Kidney glomerular epithelial cell (primary cell): ENCODE measurements around the gene CNTNAP2.

Experiments used
- DNase-seq: peaks from one replicate; lab custom pipeline; 2025; lab: John Stamatoyannopoulos, UW

CNTNAP2 gene

DNA sequence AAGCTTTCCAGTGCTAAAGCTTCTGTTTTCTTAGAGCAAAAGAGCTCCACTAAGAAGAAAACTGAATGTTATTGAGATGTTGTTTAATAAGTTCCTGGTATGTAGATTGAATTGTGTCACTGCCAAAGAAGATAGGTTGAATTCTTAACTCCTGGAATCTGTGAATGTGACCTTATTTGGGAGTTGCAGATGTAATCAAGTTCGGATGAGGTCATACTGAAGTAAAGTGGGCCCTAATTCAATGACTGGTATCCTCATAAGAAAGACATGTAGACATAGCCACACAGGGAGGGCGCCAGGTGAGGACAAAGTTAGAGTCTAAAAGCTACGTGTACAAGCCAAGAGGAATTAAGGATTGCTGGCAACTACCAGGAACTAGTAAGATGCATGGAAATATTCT lies 1741.8 kb downstream of the CNTNAP2 start:
- no peak for DNase-seq

DNA sequence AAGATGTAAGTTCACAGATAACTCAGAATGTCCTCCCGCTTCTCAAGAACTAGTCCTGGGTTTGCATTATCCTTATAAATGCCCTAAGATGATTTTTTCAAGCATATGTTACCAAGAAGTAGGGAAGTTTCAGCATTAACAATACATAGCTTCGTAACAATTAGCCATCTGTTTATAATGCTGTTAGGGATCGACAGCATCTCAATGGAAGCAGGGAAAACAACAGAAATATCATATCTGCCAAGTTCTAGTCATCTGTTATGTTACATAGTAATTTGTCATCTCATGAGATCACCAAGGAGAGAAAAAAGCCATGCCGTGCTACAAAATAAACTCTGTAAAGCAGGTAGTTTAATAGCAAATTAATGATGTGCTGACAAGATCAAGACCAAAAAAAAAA lies 1742.4 kb downstream of the CNTNAP2 start:
- no peak for DNase-seq

DNA sequence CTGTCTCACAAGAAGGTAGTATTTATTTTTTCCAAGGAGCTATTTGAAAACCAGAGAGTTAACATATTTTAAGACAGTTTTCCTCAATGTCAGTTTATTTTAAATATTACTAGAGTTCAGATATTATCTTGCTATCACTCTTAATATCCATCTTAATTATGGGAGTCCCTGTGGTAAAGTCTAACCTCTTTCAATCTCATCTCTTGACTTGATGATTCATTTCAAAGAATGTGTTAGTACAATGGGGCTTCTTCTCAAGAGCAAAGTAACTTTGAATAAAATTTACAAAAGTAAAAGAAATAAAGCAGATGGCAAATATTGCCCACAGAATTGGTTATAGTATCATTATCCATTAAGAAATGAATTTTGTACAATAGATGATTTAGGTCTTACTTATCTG lies 1742.9 kb downstream of the CNTNAP2 start:
- no peak for DNase-seq

DNA sequence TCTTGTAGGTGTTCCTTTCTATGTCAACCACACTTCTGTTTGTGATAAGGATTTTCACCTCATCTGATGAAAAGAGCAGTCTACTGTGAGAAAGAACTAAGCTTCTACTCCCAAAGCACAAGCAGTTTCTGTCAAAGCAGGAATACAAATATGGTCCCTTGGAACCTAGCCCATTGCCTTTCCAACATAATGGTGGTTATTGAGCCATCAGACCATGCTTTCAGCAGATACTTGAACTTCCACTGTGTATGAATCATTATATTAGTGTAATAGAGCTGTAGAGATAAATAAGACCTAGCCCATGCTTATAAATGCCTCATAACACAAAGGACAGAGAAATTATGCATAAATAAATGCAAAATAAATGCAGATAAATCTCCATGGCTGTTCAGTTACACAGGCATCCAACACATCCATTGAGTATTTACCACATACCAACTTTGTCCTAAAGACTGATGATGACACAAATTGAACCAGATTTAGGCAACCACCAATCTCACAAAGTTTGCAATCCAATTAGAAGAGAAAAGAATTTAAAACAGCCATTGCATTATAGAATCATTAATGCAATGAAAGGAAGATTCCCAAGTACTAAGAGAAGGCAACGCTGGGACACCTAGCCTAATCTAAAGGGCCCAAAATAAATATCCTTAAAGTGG lies 1744.6 kb downstream of the CNTNAP2 start:
- no peak for DNase-seq

DNA sequence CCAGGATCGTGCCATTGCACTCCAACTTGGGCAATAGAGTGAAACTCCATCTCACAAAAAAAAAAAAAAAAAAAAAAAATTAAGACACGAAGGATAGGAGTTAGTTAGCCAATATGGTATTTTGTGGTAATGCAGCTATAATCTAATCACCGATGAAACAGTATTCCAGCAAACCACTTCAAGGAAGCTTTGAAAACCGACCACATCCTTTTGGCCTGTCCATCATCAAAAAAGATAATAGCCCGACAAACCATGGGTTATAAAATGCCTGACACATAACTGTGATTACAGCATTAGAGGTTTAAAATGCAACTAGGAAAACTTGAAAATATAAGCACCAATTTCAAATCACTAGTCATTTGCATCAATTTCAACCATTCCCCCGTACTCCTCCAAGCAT lies 1745.3 kb downstream of the CNTNAP2 start:
- DNase-seq, result no peak

DNA sequence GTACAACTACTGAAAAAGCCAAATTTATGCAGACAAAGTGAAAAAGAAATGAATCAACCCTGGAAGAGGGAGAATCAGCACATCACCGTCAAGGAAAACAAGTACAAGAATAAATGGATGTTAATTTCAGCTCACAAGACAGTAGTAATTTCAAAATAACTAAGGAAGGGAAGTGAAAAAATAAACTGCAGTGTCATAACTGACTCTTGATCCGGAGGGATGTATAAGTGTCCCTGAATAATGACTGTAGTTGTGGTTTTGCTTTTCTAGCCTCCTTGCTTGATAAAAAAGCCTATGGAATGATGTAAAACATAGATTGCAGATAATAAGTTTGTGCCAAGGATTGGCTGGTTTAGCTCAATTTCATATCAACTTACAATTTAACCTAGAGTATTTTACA lies 1752.9 kb downstream of the CNTNAP2 start:
- DNase-seq, result no peak

DNA sequence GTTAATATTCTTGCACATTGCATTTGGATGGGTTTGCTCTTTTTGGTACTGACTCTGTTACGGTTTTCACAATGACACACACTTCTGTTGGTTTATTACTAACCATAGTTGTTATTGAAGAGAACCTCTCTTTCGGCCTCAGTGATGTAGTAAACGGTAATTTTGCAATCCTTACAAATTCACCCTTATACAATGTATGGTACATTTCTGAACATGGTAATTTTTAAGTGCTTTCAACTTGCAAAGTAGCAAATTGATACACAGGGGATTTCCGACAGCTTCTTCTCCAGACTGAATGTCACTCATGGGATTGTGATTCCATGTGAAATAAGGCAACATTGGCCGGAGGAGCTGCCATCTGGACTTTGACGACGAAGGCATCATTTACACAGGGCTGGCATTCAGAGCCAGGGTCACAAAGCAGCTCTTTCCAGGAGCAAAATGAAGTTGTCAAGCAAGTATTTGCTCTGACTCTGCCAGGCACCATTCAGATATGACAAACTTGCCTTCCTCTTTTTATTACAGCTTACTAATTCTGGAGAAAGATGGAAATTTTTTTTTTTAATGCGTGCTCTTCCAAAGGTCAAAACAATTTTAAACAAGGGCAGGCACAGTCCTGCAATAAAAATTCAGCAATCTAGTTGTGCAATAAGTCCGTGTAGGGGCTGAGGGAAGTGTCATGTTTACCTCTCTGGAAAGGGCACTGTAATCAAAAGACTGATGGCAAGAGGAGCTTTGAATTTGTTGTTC lies 1762.5 kb downstream of the CNTNAP2 start:
- no peak for DNase-seq

DNA sequence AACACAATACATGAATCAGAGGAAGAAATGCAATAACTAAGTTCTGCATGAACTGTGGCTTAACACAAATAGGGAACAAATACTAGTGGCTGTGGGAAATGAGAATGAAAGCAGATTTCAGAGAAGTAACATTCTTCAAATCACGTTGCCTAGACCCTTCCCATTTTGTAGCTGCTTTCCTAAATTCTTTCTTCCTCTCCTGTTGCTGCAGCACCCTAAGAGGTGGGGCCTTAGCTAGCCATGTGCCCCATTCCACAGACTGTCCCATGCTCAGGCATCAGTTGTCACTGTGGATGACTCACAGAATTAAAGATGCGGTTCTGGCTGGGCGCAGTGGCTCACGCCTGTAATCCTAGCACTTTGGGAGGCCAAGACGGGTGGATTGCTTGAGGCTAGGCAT lies 1769.3 kb downstream of the CNTNAP2 start:
- no peak for DNase-seq

DNA sequence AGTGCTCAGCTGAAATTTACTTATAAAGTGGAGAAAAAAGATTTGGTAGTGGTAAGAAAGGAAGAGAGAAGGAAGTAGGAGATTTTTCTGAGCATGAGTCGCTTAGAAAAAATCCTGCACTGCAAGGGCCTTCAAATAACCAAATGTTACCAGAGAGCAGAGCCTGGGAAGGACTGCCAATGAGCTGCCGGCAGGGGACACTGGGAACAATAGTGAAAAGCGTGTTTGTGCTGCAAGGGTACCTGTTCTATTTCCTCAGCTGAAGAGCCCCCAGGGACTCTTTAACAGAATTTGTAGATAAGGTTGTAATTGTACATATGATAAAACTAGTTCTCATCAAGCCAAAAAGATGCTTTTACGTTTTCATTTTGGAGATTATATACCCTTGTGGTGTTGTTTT lies 1777.7 kb downstream of the CNTNAP2 start:
- DNase-seq, result no peak

DNA sequence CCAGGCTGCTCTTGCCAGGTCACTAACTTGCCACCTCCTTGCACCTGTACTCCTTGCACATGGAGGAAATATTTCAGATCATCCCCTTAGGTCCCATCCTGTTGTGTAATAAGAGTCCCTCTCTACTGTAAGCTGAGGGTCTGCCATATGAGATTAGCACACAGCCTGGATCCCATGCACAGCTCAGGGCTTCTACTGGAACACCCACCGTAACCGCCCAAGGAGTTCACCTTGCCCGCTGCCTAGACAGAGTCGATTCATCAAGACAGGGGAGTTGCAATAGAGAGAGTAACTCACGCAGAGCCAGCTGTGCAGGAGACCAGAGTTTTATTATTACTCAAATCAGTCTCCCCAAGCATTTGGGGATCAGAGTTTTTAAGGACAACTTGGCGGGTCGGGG lies 1779.5 kb downstream of the CNTNAP2 start:
- DNase-seq, result no peak

DNA sequence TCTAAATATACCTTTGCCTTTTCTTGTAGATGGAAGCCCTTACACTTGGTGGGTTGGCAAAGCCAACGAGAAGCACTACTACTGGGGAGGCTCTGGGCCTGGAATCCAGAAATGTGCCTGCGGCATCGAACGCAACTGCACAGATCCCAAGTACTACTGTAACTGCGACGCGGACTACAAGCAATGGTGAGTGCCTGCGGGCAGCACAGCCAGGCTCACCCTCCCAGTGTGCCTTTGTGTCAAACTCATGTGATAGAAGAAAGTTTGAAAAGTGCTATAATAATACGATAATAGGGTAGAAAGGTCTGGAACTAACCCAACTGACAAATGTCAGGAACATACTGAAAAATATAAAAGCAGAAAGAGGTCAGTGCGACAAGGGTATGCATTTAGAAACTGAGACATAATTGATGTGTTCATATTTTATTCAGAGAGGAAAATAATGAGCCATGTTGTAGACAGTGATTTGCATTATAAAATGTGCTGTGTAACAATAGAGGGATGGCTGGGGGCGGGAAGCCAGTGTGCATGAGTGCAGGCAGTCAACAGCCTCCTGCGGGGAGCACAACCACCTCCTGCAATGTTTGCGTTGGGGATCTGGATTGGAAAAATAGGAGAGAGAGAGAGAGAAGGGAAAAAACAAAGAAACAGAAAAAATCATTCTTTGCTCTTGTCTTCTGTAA lies 1787.1 kb downstream of the CNTNAP2 start:
- DNase-seq, result no peak

DNA sequence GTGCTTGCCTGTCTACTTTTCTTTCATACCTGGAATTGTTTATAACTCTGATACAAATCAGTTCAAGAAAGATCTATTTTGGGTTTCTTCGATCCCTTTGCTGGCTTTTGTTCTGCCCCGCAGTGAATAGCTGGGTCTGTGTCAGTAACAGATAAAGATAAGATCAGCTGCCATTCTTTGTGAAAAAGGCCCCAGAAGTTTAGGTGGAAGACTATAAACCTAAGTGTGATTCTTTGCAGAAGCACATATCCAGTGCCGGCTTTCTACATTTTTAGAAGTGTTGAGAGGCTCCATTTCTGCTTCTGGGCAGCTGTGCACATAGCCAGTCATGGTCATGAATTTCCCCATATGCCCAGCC lies 1787.6 kb downstream of the CNTNAP2 start:
- no peak for DNase-seq

DNA sequence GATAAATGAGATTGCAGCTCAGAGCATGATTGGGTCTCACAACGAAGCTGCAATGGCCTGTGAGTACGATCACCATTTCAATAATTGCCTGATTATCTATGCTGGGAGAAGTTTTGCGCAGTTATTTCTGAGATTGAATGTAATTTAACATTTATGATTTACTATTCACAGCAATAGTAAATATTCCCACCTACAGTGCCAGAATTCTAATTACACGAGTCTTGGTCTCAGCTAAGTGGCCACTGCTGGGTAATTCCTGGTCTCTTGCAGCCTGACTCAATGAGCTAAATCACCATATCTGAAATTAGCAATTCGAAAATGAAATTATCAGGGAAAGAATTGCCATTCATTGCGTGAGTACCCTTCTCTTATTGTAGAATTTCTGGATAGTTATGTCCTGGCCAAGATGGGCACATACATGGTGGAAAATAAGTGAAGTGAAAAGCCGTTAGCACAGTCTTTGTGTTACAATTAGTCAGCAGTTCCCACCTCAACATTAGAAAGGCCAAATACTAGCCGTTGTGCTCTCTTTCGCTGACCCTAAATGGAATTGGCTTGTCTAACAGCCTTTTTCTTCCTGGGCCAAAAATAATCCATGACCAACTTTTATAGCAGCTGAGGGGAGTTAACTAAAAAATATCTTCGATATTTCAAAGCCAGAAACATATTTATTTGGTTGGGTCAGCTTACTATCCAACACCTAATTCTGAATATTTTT lies 1793.0 kb downstream of the CNTNAP2 start:
- no peak for DNase-seq

DNA sequence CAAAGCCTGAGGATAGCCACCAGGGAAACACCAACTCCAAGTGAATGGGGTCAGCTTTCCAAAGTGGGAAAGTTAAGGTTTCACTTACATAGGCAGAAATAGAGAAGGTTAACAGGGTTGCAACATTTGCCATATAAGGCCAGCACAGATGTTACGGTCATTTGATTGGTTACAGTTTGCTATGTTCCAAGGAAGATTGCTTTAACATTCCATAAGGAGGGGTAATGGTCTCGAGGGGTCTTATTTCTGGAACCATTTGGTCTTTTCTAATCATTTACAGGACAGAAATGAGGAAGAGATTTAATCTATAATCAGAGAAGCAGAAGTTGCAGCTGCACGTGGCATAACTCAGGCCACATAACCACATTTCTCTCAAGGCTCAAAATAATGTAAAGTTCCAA lies 1794.6 kb downstream of the CNTNAP2 start:
- no peak for DNase-seq

DNA sequence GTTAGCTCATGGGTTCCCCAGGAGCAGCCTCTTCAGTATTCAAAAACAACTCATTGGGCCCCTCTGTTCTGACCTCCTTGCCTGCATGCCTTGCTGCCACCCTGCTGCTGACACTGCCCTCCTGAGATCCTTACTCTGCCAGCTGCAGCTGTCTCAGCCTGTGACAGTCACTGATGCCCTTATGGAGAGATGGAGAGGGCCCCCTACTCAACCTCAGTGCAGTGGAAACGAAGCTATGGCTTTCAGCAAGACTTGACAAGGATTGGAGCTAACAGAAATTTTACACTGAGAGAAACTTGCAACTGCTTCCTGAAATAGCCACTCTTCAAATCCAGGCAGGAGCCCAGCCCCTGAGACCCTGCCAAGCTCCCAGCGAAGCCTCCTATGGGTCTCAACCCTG lies 1795.7 kb downstream of the CNTNAP2 start:
- no peak for DNase-seq

DNA sequence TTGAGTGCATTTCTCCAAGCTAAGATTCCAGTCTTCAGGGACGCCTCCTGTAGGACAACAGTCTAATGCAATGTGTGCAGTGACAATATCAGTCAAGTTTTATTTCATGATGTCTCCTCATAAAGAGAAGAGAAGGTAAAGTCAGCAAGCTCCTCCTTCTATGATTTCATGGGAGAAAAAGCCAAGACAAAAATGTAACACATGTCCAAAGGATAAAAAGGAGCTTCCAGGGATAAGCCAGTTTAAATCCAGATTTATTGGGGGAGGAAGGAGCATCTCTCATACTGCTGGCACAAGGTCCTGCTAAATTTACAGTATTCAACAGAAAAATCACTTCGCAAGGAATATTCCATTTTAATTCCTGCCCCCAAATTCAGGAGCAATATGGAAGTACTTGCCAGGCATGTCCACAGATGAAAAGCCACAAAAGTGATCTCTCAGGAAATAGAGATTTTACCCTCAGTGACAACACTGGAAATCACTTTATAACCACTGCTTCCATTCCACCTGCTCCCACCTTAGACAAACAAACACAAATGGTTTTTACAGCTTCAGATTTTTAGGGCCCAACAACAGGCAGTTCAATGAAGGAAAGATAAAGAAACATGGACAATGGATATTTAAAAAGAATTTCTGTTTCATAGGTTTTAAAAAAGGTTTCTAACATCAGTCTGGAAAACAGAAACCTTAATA lies 1796.5 kb downstream of the CNTNAP2 start:
- no peak for DNase-seq

DNA sequence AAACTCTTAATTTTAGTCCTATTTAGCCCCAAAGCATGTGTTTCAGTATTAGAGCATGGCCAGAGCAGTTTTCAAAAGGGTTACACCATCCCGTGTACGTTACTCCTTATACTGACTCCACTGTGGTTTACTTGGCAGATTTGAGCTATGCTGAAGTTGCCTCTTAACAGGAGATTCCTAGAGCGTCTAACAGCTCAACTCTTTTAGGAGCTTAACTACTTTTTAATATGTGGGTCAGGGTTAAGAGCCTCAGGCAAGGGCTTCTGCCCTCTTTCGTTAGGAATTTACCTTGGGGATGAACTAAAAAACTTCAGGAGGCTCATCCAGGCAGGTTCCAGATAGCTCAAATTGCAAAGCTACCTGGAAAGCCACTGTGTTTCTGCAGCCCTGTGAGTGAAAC lies 1799.2 kb downstream of the CNTNAP2 start:
- no peak for DNase-seq

DNA sequence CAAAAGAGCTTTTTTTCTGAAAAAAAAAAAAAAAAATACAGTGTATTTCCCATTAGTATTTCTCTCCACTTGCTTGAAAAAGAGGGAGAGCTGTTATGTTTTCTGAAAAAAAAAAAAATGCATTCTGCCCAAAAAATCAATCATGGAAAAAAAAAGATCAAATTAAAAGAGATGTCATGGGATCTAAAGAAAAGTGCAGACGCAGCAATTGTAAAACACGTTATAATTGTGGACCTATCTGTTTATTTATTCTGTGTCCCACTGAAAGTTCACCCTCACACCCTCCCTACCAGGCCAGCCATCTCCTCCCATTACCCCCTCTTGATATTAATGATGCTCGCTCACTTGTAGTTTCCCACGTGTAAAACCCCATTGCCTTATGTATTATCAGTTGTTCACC lies 1800.0 kb downstream of the CNTNAP2 start:
- DNase-seq, result no peak

DNA sequence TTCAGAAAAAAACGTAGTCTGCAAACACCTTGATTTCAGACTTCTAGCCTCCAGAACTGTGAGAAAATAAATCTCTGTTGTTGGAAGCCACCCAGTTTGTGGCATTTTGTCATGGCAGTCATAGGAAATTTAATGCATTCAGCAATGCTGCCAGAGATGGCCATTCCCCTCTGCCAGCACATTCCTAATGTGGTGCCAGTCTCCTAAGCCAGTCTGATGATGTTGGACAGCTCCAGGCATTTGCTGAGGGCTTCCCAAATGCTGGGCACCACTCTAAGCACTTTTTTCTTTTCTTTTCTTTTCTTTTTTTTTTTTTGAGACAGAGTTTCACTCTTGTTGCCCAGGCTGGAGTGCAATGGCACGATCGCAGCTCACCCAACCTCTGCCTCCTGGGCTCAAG lies 1807.2 kb downstream of the CNTNAP2 start:
- DNase-seq, result no peak

DNA sequence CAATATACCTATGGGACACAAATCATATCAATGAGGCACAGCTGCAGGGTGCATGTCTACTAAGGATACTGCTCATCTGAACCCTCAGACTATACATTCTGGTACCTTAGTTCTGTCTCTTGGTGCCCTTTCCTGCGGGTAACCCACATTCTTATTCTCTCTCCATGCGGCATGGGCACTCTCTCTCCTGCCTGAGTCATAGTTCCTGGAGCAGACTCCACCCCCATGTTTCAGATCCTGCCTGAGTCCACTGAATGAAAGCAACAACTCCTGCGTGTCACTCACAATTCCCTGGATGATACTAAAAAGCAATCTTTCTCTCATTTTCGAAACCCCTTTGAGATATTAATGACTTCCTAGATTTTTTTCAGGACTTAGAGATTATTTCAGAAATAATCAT lies 1820.8 kb downstream of the CNTNAP2 start:
- no peak for DNase-seq

DNA sequence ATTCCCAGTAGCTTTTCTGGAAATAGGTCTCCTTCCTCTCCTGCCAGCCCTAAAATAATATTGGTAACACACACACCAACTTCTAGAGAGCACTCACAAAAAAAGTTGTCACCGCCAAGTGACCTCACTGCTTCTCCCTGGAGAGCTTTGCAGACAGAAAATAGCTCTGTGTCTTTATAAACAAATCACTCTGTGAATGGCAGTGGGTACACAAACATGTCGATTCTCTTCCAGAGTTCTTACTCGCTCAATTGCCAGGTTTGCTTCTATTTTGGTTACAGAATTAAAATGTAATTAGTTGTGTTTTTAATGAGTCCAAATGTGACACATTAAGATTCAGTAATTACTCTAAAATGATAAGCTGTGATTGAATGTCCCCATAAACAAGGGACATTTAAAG lies 1824.8 kb downstream of the CNTNAP2 start:
- no peak for DNase-seq

DNA sequence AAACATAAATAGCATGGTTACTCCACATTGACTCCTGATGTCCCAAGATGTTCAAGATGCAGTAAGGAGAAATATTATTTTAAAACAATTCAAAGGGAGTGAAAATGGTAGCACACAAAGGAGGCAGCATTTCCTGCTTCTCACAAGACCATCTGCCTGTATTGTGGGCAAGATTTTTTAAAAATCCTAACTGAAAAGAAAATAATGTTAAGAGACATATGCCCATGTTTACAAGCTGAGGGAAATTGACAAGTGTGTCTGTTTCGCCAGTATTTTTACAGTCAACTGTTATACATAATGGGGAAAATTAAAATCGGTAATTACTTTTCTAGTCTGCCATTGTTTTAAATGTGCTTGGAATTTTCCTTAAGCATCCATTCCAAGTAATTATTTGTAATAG lies 1827.7 kb downstream of the CNTNAP2 start:
- no peak for DNase-seq
